ENCODE measurements around the gene CFAP45. TPM values are rescaled to one million over a fixed set of nuclear protein-coding genes. Genes with fewer than 3 reads are reported as not detected.

Gene CFAP45
- polyA plus RNA-seq, 3 donors = 0.12 to 1.0 TPM; not detected in 1

- Histone ChIP-seq H3K27me3 (ENCODE audit: control insufficient read depth in 2 of 2, insufficient read depth in 2 of 2, low read length in 2 of 2) (peaks cover 0 to 2% of the 10 kb centered on the region in 2 donors), H3K79me2 (ENCODE audit: insufficient read depth, low read length) (no peaks in the 10 kb centered on the region), H3K36me3 (replicated peaks in 1 of 2; ENCODE audit: control insufficient read depth in 1 of 2, insufficient read depth in 2 of 2, low read length in 2 of 2) (no peaks in the 10 kb centered on the region), H3K9me3 (replicated peaks in 1 of 2; ENCODE audit: control insufficient read depth in 1 of 2, insufficient read depth in 1 of 2, low read length in 2 of 2) (no peaks in the 10 kb centered on the region), H3K4me2 (replicated peaks; ENCODE audit: extremely low read depth, low read length, poor library complexity, severe bottlenecking) (no peak overlapping the region), H3K27ac (ENCODE audit: low read depth in 1 of 2, low read length in 2 of 2) (no peak overlapping the region), H3K9ac (ENCODE audit: insufficient read depth, low read length, poor library complexity, severe bottlenecking) (no peak overlapping the region), H4K20me1 (ENCODE audit: insufficient read depth, low read length) (no peaks in the 10 kb centered on the region), H2AFZ (ENCODE audit: insufficient read depth, low read depth, low read length, poor library complexity, severe bottlenecking) (no peak overlapping the region), H3K4me3 (replicated peaks in 1 of 3; ENCODE audit: low read depth in 2 of 3, low read length in 3 of 3) (no peak overlapping the region), H3K4me1 (ENCODE audit: control insufficient read depth in 1 of 2, insufficient read depth in 2 of 2, low read length in 2 of 2) (no peaks in the 10 kb centered on the region)
- H3K27me3 Mint-ChIP-seq (ENCODE audit: low read depth in 3 of 3) = peaks cover 6 to 9% (median 8%) of the 10 kb centered on the region in 3 donors
- TF ChIP-seq, protein P1, sequence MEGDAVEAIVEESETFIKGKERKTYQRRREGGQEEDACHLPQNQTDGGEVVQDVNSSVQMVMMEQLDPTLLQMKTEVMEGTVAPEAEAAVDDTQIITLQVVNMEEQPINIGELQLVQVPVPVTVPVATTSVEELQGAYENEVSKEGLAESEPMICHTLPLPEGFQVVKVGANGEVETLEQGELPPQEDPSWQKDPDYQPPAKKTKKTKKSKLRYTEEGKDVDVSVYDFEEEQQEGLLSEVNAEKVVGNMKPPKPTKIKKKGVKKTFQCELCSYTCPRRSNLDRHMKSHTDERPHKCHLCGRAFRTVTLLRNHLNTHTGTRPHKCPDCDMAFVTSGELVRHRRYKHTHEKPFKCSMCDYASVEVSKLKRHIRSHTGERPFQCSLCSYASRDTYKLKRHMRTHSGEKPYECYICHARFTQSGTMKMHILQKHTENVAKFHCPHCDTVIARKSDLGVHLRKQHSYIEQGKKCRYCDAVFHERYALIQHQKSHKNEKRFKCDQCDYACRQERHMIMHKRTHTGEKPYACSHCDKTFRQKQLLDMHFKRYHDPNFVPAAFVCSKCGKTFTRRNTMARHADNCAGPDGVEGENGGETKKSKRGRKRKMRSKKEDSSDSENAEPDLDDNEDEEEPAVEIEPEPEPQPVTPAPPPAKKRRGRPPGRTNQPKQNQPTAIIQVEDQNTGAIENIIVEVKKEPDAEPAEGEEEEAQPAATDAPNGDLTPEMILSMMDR (IDR thresholded peaks at IDR 0.05) = no peak
- no peak overlapping the region for H3K27ac Mint-ChIP-seq
- no peak overlapping the region for H3K4me3 Mint-ChIP-seq
- no peaks in the 10 kb centered on the region for H3K36me3 Mint-ChIP-seq
- no peaks in the 10 kb centered on the region for H3K4me1 Mint-ChIP-seq
- no peaks in the 10 kb centered on the region for H3K9me3 Mint-ChIP-seq
- intact Hi-C loops (cut with micrococcal nuclease) = no loop called here
- WGBS (ENCODE audit: insufficient coverage) = 91% methylated on average over 4 of the region's 8 CpGs
- no peak for DNase-seq
Observed at GRCh38 chr1:159861218-159861617, 38.7 kb downstream of the CFAP45 start.

GRCh38 chr1:159860456-159860855, 39.5 kb downstream of the CFAP45 start:
- Mint-ChIP-seq H3K27me3 (ENCODE audit: low read depth in 3 of 3) (peaks cover 3 to 7% (median 3%) of the 10 kb centered on the region in 3 donors), H3K9me3 (no peaks in the 10 kb centered on the region), H3K27ac (peak overlapping the region in 1 of 7 donors; percentile 2), H3K4me3 (no peak overlapping the region), H3K36me3 (no peaks in the 10 kb centered on the region), H3K4me1 (no peaks in the 10 kb centered on the region)
- peaks cover 0 to 2% of the 10 kb centered on the region in 2 donors for H3K27me3 ChIP-seq (ENCODE audit: control insufficient read depth in 2 of 2, insufficient read depth in 2 of 2, low read length in 2 of 2)
- no peak overlapping the region for H3K4me2 ChIP-seq (replicated peaks; ENCODE audit: extremely low read depth, low read length, poor library complexity, severe bottlenecking)
- no peaks in the 10 kb centered on the region for H3K79me2 ChIP-seq (ENCODE audit: insufficient read depth, low read length)
- no peak overlapping the region for H2AFZ ChIP-seq (ENCODE audit: insufficient read depth, low read depth, low read length, poor library complexity, severe bottlenecking)
- H3K4me3 ChIP-seq (replicated peaks in 1 of 3; ENCODE audit: low read depth in 2 of 3, low read length in 3 of 3) = no peak overlapping the region
- H3K36me3 ChIP-seq (replicated peaks in 1 of 2; ENCODE audit: control insufficient read depth in 1 of 2, insufficient read depth in 2 of 2, low read length in 2 of 2) = no peaks in the 10 kb centered on the region
- intact Hi-C loops (cut with micrococcal nuclease) = no loop called here
- H4K20me1 ChIP-seq (ENCODE audit: insufficient read depth, low read length) = no peaks in the 10 kb centered on the region
- no peak overlapping the region for H3K9ac ChIP-seq (ENCODE audit: insufficient read depth, low read length, poor library complexity, severe bottlenecking)
- H3K4me1 ChIP-seq (ENCODE audit: control insufficient read depth in 1 of 2, insufficient read depth in 2 of 2, low read length in 2 of 2) = no peaks in the 10 kb centered on the region
- 94% methylated on average over 3 of the region's 3 CpGs for WGBS (ENCODE audit: insufficient coverage)
- TF ChIP-seq, protein P1 (IDR thresholded peaks at IDR 0.05) = no peak
- H3K27ac ChIP-seq (ENCODE audit: low read depth in 1 of 2, low read length in 2 of 2) = no peak overlapping the region
- no peaks in the 10 kb centered on the region for H3K9me3 ChIP-seq (replicated peaks in 1 of 2; ENCODE audit: control insufficient read depth in 1 of 2, insufficient read depth in 1 of 2, low read length in 2 of 2)
- no peak for DNase-seq

All from CD14-positive monocyte (primary cell).